Kidney epithelial cell (primary cell): Measurements from ENCODE around the gene PADI1. TPM values are rescaled to one million over a fixed set of nuclear protein-coding genes. Genes with fewer than 3 reads are reported as not detected.
"Not testable (repeated sequence)": the region's sequence is repeated elsewhere in the genome, so short reads cannot be mapped to it uniquely, and the experiment has no call there.

ENCODE experiments used
- DNase-seq: peaks from one replicate; pipeline ENCODE4 v3.0.0-alpha.2; 2010; ENCODE audit warnings: low read depth
- H3K27me3 ChIP-seq: 2 replicates; pipeline ENCODE4 v1.6.0; 2011; ENCODE audit warnings: low read length; ENCODE audit not compliant: control insufficient read depth, insufficient read depth
- H3K36me3 ChIP-seq: 2 replicates; pipeline ENCODE4 v1.5.1; 2011; ENCODE audit warnings: low read length; ENCODE audit not compliant: control insufficient read depth, insufficient read depth
- H3K4me3 ChIP-seq: 2 replicates; pipeline ENCODE4 v1.5.1; 2011; ENCODE audit warnings: low read depth, mild to moderate bottlenecking, control low read depth, low read length
- total RNA-seq: library from RNA; depleted of rRNA; stranded (reverse); fragments of >200 nt; gene quantifications from 2 replicates; pipeline ENCODE4 v1.2.3, GENCODE V29; 2015
- TF ChIP-seq, protein P1 (sequence below): IDR thresholded peaks from 2 replicates; pipeline ENCODE4 v1.5.1; 2011; ENCODE audit warnings: mild to moderate bottlenecking, moderate library complexity, low read length, control low read depth, inconsistent platforms; ENCODE audit not compliant: insufficient read depth, poor library complexity, severe bottlenecking

PADI1 gene
- total RNA-seq, 1 donor from 2014 or later, result 2.4 TPM

- H3K36me3 ChIP-seq, result no peaks in the 10 kb centered on the region
- no peak for DNase-seq
- no peak overlapping the region for H3K4me3 ChIP-seq
- H3K27me3 ChIP-seq, result no peaks in the 10 kb centered on the region
- TF ChIP-seq, protein P1, sequence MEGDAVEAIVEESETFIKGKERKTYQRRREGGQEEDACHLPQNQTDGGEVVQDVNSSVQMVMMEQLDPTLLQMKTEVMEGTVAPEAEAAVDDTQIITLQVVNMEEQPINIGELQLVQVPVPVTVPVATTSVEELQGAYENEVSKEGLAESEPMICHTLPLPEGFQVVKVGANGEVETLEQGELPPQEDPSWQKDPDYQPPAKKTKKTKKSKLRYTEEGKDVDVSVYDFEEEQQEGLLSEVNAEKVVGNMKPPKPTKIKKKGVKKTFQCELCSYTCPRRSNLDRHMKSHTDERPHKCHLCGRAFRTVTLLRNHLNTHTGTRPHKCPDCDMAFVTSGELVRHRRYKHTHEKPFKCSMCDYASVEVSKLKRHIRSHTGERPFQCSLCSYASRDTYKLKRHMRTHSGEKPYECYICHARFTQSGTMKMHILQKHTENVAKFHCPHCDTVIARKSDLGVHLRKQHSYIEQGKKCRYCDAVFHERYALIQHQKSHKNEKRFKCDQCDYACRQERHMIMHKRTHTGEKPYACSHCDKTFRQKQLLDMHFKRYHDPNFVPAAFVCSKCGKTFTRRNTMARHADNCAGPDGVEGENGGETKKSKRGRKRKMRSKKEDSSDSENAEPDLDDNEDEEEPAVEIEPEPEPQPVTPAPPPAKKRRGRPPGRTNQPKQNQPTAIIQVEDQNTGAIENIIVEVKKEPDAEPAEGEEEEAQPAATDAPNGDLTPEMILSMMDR, result no peak
These were observed 29.5 kb downstream of the PADI1 start for GRCh38 chr1:17234405-17234804.

- Histone ChIP-seq H3K36me3 (no peaks in the 10 kb centered on the region), H3K4me3 (no peak overlapping the region), H3K27me3 (no peaks in the 10 kb centered on the region)
- TF ChIP-seq, protein P1, result no peak
- DNase-seq, result no peak
These were observed 30.4 kb downstream of the PADI1 start for GRCh38 chr1:17235135-17235885.

DNA sequence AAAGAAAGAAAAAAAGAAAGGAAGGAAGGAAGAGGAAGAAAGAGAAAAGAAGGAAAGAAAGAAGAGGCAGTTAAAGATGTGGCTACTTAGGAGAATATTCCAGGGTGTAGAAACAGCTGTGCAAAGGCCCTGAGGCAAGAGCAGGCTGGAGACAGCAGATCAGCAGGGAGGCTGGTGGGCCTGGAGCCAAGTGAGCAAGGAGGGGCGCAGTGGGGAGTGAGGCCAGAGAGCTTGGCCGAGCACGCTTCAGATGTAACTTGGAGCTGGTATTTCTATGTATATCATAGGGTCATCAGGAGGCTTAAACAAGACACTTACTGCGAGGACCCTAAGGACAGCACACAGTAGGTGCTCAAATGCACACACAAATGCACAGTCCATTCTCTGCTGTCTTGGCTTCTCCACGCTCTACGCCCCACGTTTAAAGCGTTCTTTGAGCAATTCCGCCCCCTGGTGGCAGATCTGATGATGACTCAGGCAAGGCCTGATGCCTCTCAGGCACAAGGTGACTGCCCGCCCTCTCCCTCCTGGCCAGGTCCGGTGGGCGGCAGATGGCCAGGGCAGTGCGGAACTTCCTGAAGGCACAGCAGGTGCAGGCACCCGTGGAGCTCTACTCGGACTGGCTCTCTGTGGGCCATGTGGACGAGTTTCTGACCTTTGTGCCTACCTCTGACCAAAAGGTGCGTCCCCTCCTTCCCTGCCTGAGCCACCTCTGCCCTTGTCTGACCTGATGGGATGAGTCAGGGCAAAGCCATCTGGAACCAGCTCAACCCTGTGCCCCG lies 32.0 kb downstream of the PADI1 start:
- TF ChIP-seq, protein P1, result peak; percentile 75
- Histone ChIP-seq H3K36me3 (no peaks in the 10 kb centered on the region), H3K27me3 (no peaks in the 10 kb centered on the region), H3K4me3 (no peak overlapping the region)
- no peak for DNase-seq

- TF ChIP-seq, protein P1, result no peak
- H3K36me3 ChIP-seq, result no peaks in the 10 kb centered on the region
- H3K4me3 ChIP-seq, result no peak overlapping the region
- no peak for DNase-seq
- H3K27me3 ChIP-seq, result no peaks in the 10 kb centered on the region
These were observed 32.6 kb downstream of the PADI1 start for GRCh38 chr1:17237561-17237903.

GRCh38 chr1:17239420-17239819 lies 34.5 kb downstream of the PADI1 start:
- DNase-seq, result peak; percentile 57
- TF ChIP-seq, protein P1, result no peak
- Histone ChIP-seq H3K36me3 (no peaks in the 10 kb centered on the region), H3K27me3 (no peaks in the 10 kb centered on the region), H3K4me3 (no peak overlapping the region)

DNA sequence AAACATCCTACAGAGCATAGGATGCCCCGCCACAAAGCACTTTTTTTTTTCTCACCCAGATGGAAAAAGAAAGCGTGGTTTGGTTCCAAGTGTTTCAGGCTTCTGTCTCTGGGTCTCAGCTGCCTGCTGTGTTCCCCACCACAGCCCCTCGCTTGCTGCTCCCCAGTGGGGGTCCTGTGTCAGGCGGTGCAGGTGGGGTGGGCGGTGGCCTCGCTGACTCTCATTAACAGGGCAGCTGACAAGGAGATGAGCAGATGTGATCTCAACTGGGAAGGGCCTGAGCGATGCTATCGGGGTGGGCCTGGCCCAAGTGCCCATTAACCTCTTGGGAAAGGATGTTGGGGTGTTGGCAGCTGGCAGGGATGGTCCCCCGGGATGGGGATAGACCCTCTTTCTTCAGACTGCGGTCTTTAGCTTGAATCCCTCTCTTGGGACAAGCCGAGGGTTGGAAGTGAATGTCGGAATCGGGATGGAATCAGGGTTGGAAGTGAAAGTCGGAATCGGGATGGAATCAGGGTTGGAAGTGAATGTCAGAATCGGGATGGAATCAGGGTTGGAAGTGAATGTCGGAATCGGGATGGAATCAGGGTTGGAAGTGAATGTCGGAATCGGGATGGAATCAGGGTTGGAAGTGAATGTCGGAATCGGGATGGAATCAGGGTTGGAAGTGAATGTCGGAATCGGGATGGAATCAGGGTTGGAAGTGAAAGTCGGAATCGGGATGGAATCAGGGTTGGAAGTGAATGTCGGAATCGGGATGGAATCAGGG lies 36.3 kb downstream of the PADI1 start:
- not testable (repeated sequence) for DNase-seq, H3K36me3 ChIP-seq, H3K4me3 ChIP-seq, H3K27me3 ChIP-seq

GRCh38 chr1:17241780-17242074 lies 36.8 kb downstream of the PADI1 start:
- not testable (repeated sequence) for DNase-seq, H3K27me3 ChIP-seq, H3K4me3 ChIP-seq, H3K36me3 ChIP-seq
